ENCODE results near the gene ASPA.
A peak's percentile ranks its signal among the peaks of the same experiment; 100 is the strongest.
"Not testable (repeated sequence)": the region's sequence is repeated elsewhere in the genome, so short reads cannot be mapped to it uniquely, and the experiment has no call there.

The ASPA gene

DNA sequence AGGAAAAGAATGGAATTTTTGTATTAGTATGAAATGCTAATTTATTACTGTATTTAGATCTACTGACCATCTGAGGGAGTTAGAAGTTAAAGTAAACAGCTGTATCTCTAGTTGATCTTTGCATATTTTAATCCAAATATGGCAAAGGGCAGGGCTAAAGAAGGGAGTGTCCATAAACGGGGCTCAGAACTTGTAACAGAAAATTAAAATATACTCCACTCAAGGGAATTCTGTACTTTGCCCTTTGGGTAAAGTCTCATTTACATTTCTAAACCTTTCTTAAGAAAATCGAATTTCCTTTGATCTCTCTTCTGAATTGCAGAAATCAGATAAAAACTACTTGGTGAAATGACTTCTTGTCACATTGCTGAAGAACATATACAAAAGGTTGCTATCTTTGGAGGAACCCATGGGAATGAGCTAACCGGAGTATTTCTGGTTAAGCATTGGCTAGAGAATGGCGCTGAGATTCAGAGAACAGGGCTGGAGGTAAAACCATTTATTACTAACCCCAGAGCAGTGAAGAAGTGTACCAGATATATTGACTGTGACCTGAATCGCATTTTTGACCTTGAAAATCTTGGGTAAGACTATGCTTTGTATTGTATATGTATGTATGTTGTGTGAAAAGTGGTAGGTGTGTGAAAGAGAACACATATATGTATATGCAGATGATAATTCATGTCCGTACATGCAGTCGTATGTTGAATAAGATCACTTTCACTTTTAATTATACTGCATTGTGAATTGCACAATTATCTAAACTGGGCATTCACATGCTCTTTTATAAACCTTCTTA lies at the start of gene ASPA:
Gene ASPA, plus strand, starts transcription at position 186 of the 799 bp plus-strand sequence. Its CDS starts 163 bp downstream, at position 349.
- H3K4me3 ChIP-seq (ENCODE audit: low read length) = peak within 1 kb of the TSS; percentile 47
- TF ChIP-seq, protein P1, sequence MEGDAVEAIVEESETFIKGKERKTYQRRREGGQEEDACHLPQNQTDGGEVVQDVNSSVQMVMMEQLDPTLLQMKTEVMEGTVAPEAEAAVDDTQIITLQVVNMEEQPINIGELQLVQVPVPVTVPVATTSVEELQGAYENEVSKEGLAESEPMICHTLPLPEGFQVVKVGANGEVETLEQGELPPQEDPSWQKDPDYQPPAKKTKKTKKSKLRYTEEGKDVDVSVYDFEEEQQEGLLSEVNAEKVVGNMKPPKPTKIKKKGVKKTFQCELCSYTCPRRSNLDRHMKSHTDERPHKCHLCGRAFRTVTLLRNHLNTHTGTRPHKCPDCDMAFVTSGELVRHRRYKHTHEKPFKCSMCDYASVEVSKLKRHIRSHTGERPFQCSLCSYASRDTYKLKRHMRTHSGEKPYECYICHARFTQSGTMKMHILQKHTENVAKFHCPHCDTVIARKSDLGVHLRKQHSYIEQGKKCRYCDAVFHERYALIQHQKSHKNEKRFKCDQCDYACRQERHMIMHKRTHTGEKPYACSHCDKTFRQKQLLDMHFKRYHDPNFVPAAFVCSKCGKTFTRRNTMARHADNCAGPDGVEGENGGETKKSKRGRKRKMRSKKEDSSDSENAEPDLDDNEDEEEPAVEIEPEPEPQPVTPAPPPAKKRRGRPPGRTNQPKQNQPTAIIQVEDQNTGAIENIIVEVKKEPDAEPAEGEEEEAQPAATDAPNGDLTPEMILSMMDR (conservative IDR thresholded peaks at IDR 0.05; ENCODE audit: low read length) = 0 out of 2 replicates have a peak, but pooled peaks have one; percentile 8
- DNase-seq (ENCODE audit: low read depth) = peak; percentile 49

DNA sequence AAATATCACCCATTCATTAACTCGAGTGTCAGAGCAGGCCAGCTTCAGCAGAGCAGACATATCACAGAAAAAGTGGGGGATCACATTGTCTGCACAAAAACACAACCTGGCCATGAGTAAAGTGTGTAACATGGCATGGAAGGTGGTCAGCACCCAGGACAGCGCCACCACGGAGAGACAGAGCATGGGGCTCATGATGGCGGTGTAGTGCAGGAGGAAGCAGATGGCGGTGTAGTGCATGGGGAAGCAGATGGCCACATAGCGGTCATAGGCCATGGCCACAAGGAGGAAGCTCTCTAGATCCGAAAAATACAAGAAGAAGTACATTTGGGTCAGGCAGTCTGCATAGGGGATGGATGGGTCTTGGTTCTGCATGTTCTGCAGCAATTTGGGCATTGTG lies 42.6 kb upstream of the ASPA start:
- H3K4me3 ChIP-seq (ENCODE audit: low read length); DNase-seq (ENCODE audit: low read depth): not testable (repeated sequence)

DNA sequence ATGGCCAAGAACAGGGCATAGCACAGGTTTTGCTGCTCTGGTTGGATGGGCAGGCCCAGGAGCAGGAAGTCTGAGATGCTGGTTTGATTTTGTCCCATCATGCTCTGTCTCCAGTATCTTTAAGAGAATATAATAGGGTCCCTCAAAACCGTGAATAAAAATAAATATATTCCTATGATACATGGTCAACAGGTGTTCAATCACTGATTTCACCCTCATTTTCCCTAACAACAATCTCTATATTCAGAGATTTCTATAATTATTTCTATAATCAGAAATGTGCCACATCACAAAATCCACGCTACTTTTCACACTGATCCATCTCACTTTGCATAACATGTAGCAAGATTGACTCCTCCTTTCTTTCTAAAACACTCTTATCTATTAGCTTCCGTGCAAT lies 42.1 kb upstream of the ASPA start, which contains the start of gene OR1E2:
Gene OR1E2, minus strand, starts transcription at position 101 of the 400 bp plus-strand sequence. Its CDS starts 0 bp downstream, at position 101.
- TF ChIP-seq, protein P1 (conservative IDR thresholded peaks at IDR 0.05; ENCODE audit: low read length) = no peak
- DNase-seq (ENCODE audit: low read depth) = no peak
- no peak within 1 kb of the TSS for H3K4me3 ChIP-seq (ENCODE audit: low read length)

DNA sequence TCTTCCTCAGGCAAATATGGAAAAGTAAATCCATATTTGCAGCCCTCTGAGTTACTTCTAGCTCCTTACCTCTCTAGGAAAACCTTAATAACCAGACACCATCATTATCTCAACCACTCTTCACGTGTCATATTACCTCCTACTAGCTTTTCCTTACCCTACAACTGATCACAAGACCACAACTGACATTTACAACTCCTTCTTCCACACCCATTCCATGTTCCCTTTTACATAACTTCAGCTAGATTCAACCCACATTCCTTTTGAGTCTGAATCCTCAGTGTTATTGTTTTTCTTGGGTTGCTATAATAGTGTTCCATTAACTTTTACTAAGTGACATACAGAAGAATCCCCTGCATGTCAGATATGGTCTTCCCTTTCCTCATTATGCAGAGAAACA lies 37.4 kb upstream of the ASPA start:
- H3K4me3 ChIP-seq (ENCODE audit: low read length) = no peak overlapping the region
- no peak for DNase-seq (ENCODE audit: low read depth)
- TF ChIP-seq, protein P1 (conservative IDR thresholded peaks at IDR 0.05; ENCODE audit: low read length) = no peak

DNA sequence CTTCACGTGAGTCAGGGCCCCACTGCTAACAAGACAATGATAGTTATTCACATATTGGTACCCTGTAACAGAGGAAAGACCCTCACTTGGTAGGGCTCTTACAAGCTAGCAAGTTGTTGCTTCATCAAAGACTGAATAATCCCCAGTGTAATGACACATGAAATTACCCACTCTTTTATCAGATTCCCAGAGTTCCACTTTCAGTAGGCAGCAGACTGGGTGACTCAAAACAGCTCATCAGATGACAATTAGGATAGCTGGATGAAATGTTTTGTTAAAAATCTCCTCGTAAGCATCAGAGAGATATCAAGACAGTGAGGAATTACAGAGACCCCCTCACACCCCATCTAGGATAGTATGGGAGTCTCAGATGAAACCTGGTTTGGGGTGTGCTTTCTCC lies 35.3 kb upstream of the ASPA start:
- no peak overlapping the region for H3K4me3 ChIP-seq (ENCODE audit: low read length)
- DNase-seq (ENCODE audit: low read depth) = no peak
- TF ChIP-seq, protein P1 (conservative IDR thresholded peaks at IDR 0.05; ENCODE audit: low read length) = no peak

DNA sequence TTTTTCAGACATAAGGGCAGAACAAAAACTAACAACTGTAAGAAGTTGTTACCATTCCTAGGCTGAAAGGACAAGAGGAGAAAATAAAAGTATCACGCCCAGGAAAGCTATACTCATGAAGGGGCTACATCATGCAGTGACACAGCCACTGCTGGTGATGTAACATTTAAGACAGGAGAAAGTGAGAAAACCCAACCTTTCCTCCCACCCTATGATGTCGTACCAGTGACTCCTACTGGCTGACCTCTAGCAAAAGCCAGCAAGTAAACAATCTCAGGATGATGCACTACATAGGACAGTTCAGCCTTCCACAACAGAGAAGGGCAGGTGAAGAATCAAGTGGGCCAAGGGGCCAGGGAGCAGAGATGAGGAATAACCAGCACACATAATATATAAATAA lies 28.2 kb upstream of the ASPA start:
- TF ChIP-seq, protein P1 (conservative IDR thresholded peaks at IDR 0.05; ENCODE audit: low read length) = no peak
- no peak overlapping the region for H3K4me3 ChIP-seq (ENCODE audit: low read length)
- no peak for DNase-seq (ENCODE audit: low read depth)

DNA sequence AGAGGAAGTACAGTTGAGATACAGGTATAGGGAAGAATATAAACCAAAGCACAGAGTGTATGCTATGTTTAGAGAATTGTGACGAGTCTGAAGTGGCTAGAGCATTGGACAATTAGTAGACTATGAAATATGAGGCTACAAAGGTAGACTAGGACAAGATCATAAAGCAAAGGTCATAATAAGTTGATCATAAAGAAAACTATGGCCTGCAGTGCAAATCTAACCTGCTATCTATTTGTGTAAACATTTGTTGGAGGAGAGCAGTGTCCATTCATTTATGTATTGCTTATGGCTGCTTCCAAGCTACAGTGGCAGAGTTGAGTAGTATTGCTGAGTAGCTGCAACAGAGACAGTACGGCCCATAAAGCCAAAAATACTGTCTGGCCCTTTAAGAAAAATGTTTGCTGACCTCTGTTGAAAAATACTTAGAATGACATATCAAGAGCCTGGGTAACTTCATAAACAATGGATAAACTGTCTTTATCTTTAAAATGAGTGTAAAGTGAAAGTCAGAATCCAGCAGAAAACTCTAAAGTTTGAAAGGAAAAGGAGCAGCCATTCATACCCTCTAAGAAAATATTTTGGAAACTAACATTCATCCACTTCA lies 27.6 kb upstream of the ASPA start:
- TF ChIP-seq, protein P1 (conservative IDR thresholded peaks at IDR 0.05; ENCODE audit: low read length) = no peak
- H3K4me3 ChIP-seq (ENCODE audit: low read length) = no peak overlapping the region
- no peak for DNase-seq (ENCODE audit: low read depth)

DNA sequence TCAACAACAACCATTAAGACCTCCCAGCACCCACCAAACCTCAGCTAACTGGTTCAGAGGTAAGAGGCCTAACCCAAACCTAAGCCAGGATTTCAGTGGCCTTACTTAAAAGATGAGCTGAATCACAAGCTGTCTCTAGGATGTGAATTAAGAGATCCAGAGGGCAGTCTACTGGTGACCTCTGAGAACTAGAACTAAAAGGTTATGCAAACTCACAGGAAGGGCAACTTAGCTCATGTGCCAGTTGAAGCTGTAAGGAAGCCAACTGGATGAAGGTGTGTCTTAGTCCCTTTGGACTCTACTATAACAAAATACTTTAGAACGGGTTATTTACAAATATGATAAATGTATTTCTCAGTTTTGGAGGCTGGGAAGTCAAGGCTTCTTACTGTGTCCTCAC lies 9.4 kb upstream of the ASPA start:
- DNase-seq (ENCODE audit: low read depth); H3K4me3 ChIP-seq (ENCODE audit: low read length): not testable (repeated sequence)

All from AG10803 (cell line).